GM20000 (cell line): Measurements from ENCODE around the gene PPL.
"Not testable (repeated sequence)": the region's sequence is repeated elsewhere in the genome, so short reads cannot be mapped to it uniquely, and the experiment has no call there.

Source experiments
- DNase-seq: peaks from one replicate; pipeline ENCODE4 v3.0.0; 2012; ENCODE audit warnings: low spot score
- TF ChIP-seq, protein P1 (sequence below): IDR thresholded peaks from 2 replicates; pipeline ENCODE4 v1.5.1; 2012; ENCODE audit warnings: mild to moderate bottlenecking, control low read depth; ENCODE audit errors: extremely low read depth, missing control alignments

The PPL gene

GRCh38 chr16:4931381-4931780 lies 5.6 kb downstream of the PPL start:
- TF ChIP-seq, protein P1, sequence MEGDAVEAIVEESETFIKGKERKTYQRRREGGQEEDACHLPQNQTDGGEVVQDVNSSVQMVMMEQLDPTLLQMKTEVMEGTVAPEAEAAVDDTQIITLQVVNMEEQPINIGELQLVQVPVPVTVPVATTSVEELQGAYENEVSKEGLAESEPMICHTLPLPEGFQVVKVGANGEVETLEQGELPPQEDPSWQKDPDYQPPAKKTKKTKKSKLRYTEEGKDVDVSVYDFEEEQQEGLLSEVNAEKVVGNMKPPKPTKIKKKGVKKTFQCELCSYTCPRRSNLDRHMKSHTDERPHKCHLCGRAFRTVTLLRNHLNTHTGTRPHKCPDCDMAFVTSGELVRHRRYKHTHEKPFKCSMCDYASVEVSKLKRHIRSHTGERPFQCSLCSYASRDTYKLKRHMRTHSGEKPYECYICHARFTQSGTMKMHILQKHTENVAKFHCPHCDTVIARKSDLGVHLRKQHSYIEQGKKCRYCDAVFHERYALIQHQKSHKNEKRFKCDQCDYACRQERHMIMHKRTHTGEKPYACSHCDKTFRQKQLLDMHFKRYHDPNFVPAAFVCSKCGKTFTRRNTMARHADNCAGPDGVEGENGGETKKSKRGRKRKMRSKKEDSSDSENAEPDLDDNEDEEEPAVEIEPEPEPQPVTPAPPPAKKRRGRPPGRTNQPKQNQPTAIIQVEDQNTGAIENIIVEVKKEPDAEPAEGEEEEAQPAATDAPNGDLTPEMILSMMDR, result no peak
- DNase-seq, result no peak

GRCh38 chr16:4929619-4930018 lies 7.3 kb downstream of the PPL start:
- DNase-seq, result not testable (repeated sequence)

DNA sequence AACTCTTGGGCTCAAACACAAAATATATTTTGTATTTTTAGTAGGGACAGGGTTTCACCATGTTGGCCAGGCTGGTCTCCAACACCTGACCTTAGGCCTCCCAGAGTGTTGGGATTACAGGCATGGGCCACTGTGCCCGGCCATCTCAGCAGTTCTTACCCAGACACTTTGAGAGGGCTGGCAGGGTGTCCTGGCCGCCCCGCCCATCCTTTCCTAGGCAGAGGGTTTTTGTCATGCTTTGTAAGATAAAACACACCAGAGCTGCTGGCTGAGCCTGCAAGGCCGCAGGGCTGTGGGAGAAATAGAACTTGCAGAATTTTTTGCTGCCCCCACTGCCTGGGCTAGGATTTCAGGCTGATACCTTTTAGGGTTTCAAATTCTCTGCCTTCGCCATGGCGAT lies 8.7 kb downstream of the PPL start:
- TF ChIP-seq, protein P1, result no peak
- no peak for DNase-seq

GRCh38 chr16:4927661-4928060 lies 9.3 kb downstream of the PPL start:
- DNase-seq, result no peak
- TF ChIP-seq, protein P1, result no peak

- TF ChIP-seq, protein P1, result no peak
- no peak for DNase-seq
Measured at GRCh38 chr16:4926928-4927327, 10.0 kb downstream of the PPL start.

- no peak for DNase-seq
- TF ChIP-seq, protein P1, result no peak
Measured at GRCh38 chr16:4925791-4926190, 11.2 kb downstream of the PPL start.

- no peak for DNase-seq
- TF ChIP-seq, protein P1, result no peak
Measured at GRCh38 chr16:4925293-4925607, 11.7 kb downstream of the PPL start.

DNA sequence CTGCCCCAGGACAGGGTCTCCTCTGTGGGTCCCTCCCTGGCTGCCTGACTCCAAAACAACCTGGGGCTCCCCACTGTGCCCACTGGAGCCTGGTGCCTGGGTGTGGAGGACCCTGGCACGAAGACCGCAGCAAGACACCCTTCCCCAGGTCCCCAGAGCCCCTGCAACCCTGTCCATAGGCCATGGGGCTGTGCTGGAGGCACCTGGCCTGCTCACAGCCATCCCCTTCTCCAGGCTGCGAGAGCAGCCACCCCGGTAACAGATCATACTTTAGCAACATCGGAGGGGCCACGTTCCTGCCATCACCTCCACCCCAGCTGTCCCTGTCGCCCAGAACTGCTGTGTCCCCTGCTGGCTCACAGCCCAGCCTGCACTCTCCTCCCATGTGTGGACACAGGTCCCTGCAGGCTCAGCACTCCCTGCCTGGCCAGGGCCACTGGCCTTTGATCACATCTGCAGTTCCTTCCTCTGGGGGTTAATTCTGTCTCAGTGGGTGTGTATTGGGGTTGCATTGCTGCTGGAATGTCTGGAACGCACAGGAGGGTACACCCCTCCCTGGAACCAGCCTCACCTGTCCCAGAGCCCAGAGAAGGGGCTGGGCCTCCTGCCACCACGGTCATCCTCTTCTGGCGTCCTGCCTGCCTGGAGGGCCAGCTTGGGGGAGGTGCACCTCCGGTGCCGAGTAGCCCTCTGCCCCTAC lies 12.2 kb downstream of the PPL start:
- TF ChIP-seq, protein P1, result no peak
- no peak for DNase-seq
